ENCODE measurements around the gene ZNF565. TPM values are rescaled to one million over a fixed set of nuclear protein-coding genes. Genes with fewer than 3 reads are reported as not detected.

ZNF565 gene
- total and polyA plus RNA-seq, 2 of the 13 experiments (the other 11 are each of a cell fraction or from before 2014, with no cell fraction given), result 1.8 to 5.2 TPM

DNA sequence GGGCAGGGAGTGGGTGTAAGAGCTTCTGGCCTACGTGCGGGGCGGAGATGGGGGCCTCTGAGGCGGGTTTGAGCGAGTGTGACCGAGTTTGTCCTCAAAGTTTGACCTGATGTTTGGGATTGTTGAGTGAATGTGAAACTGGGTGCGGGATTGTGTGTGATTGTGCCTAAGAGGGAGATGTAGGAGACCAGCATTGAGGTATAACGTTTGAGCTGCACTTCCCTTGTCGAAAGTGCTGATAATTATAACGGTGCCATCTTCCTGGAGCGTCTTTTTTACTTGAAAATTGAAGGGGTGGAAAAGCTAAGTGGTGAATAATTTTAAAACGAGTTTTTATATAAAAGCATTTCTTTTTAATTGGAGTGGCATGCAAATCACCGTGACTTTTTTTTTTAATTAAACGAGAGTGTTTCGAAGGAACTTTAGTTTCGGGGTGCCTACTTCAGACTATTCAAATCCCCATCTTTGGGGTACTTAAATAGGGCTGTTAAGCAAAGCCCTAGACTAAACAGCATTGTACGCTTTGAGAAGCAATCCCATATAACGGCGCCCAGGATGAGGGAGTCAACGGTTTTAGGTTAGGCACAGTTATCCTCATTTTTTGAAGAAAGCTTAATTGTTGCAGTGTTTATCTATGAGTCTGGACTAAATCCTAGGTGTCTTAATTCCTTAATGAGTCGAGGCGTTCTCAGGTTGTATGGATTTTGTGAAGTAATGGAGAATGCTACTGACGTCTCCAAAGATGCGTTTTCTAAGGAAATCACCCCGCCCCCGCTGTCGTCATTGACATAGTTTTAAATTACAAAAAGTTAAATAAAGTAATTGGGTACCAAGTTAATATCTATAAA is 1.0 kb upstream of the ZNF565 start (continued):
- TF ChIP-seq SAP130 (CRISPR knock-in tag; IDR thresholded peaks at IDR 0.05; ENCODE audit: low read depth) (peak; percentile 23; the same call in 1 of the 2 replicates), ZNF138 (CRISPR knock-in tag; IDR thresholded peaks at IDR 0.05; ENCODE audit: low read depth) (0 out of 2 replicates have a peak, but pooled peaks have one; percentile 31), ZSCAN30 (CRISPR knock-in tag; IDR thresholded peaks at IDR 0.05) (0 out of 2 replicates have a peak, but pooled peaks have one; percentile 73), PITX1 (CRISPR knock-in tag; IDR thresholded peaks at IDR 0.05) (no peak), YEATS4 (CRISPR knock-in tag; IDR thresholded peaks at IDR 0.05; ENCODE audit: borderline replicate concordance) (peak; percentile 12; the same call in 1 of the 2 replicates), TOE1 (CRISPR knock-in tag; IDR thresholded peaks at IDR 0.05) (0 out of 2 replicates have a peak, but pooled peaks have one; percentile 1), ZFAT (CRISPR knock-in tag; conservative IDR thresholded peaks at IDR 0.05) (peak; percentile 98), POLR2A (IDR thresholded peaks at IDR 0.05; ENCODE audit: insufficient read depth in 1 of 2, low read depth in 2 of 2, low read length in 2 of 2) (peak in 1 of 2 experiments; percentile 86; a peak in 3 of 4 replicates), PHF8 (CRISPR knock-in tag; IDR thresholded peaks at IDR 0.05) (peak; percentile 57; the same call in 1 of the 2 replicates), XBP1 (CRISPR knock-in tag; IDR thresholded peaks at IDR 0.05) (peak; percentile 57; the same call in 1 of the 2 replicates), ZNF883 (CRISPR knock-in tag; IDR thresholded peaks at IDR 0.05; ENCODE audit: not compliant biosample characterization) (no peak), DNMT3B (CRISPR knock-in tag; conservative IDR thresholded peaks at IDR 0.05) (peak; percentile 5; the same call in 1 of the 2 replicates), ZNF431 (CRISPR knock-in tag; IDR thresholded peaks at IDR 0.05; ENCODE audit: borderline replicate concordance, low read depth) (0 out of 2 replicates have a peak, but pooled peaks have one; percentile 62), ZNF777 (CRISPR knock-in tag; IDR thresholded peaks at IDR 0.05) (0 out of 2 replicates have a peak, but pooled peaks have one; percentile 5), ZNF670 (CRISPR knock-in tag; IDR thresholded peaks at IDR 0.05; ENCODE audit: borderline replicate concordance) (peak; percentile 47; the same call in 1 of the 2 replicates), POGZ (CRISPR knock-in tag; IDR thresholded peaks at IDR 0.05) (0 out of 2 replicates have a peak, but pooled peaks have one; percentile 5), FOSL2 (CRISPR knock-in tag; IDR thresholded peaks at IDR 0.05) (no peak)
- TF ChIP-seq, protein P1, sequence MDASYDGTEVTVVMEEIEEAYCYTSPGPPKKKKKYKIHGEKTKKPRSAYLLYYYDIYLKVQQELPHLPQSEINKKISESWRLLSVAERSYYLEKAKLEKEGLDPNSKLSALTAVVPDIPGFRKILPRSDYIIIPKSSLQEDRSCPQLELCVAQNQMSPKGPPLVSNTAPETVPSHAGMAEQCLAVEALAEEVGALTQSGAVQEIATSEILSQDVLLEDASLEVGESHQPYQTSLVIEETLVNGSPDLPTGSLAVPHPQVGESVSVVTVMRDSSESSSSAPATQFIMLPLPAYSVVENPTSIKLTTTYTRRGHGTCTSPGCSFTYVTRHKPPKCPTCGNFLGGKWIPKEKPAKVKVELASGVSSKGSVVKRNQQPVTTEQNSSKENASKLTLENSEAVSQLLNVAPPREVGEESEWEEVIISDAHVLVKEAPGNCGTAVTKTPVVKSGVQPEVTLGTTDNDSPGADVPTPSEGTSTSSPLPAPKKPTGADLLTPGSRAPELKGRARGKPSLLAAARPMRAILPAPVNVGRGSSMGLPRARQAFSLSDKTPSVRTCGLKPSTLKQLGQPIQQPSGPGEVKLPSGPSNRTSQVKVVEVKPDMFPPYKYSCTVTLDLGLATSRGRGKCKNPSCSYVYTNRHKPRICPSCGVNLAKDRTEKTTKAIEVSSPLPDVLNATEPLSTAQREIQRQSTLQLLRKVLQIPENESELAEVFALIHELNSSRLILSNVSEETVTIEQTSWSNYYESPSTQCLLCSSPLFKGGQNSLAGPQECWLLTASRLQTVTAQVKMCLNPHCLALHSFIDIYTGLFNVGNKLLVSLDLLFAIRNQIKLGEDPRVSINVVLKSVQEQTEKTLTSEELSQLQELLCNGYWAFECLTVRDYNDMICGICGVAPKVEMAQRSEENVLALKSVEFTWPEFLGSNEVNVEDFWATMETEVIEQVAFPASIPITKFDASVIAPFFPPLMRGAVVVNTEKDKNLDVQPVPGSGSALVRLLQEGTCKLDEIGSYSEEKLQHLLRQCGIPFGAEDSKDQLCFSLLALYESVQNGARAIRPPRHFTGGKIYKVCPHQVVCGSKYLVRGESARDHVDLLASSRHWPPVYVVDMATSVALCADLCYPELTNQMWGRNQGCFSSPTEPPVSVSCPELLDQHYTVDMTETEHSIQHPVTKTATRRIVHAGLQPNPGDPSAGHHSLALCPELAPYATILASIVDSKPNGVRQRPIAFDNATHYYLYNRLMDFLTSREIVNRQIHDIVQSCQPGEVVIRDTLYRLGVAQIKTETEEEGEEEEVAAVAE (CRISPR knock-in tag; IDR thresholded peaks at IDR 0.05; ENCODE audit: borderline replicate concordance), result no peak
- TF ChIP-seq, protein P2, sequence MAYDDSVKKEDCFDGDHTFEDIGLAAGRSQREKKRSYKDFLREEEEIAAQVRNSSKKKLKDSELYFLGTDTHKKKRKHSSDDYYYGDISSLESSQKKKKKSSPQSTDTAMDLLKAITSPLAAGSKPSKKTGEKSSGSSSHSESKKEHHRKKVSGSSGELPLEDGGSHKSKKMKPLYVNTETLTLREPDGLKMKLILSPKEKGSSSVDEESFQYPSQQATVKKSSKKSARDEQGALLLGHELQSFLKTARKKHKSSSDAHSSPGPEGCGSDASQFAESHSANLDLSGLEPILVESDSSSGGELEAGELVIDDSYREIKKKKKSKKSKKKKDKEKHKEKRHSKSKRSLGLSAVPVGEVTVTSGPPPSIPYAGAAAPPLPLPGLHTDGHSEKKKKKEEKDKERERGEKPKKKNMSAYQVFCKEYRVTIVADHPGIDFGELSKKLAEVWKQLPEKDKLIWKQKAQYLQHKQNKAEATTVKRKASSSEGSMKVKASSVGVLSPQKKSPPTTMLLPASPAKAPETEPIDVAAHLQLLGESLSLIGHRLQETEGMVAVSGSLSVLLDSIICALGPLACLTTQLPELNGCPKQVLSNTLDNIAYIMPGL (CRISPR knock-in tag; IDR thresholded peaks at IDR 0.05; ENCODE audit: borderline replicate concordance in 1 of 2, low read depth in 1 of 2), result peak in 1 of 2 experiments; percentile 44; a peak in 1 of 4 replicates
- TF ChIP-seq, protein P3, sequence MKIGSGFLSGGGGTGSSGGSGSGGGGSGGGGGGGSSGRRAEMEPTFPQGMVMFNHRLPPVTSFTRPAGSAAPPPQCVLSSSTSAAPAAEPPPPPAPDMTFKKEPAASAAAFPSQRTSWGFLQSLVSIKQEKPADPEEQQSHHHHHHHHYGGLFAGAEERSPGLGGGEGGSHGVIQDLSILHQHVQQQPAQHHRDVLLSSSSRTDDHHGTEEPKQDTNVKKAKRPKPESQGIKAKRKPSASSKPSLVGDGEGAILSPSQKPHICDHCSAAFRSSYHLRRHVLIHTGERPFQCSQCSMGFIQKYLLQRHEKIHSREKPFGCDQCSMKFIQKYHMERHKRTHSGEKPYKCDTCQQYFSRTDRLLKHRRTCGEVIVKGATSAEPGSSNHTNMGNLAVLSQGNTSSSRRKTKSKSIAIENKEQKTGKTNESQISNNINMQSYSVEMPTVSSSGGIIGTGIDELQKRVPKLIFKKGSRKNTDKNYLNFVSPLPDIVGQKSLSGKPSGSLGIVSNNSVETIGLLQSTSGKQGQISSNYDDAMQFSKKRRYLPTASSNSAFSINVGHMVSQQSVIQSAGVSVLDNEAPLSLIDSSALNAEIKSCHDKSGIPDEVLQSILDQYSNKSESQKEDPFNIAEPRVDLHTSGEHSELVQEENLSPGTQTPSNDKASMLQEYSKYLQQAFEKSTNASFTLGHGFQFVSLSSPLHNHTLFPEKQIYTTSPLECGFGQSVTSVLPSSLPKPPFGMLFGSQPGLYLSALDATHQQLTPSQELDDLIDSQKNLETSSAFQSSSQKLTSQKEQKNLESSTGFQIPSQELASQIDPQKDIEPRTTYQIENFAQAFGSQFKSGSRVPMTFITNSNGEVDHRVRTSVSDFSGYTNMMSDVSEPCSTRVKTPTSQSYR (CRISPR knock-in tag; IDR thresholded peaks at IDR 0.05; ENCODE audit: borderline replicate concordance), result 0 out of 2 replicates have a peak, but pooled peaks have one; percentile 10

All from HepG2 (cell line).